GM21529 (cell line): ENCODE data around the gene CPZ.

Experiments
- ATAC-seq: cut with Tn5 transposase; IDR thresholded peaks from one replicate; pipeline ENCODE4 v1.9.1; 2021; ENCODE audit not compliant: unreplicated experiment

The CPZ gene

DNA sequence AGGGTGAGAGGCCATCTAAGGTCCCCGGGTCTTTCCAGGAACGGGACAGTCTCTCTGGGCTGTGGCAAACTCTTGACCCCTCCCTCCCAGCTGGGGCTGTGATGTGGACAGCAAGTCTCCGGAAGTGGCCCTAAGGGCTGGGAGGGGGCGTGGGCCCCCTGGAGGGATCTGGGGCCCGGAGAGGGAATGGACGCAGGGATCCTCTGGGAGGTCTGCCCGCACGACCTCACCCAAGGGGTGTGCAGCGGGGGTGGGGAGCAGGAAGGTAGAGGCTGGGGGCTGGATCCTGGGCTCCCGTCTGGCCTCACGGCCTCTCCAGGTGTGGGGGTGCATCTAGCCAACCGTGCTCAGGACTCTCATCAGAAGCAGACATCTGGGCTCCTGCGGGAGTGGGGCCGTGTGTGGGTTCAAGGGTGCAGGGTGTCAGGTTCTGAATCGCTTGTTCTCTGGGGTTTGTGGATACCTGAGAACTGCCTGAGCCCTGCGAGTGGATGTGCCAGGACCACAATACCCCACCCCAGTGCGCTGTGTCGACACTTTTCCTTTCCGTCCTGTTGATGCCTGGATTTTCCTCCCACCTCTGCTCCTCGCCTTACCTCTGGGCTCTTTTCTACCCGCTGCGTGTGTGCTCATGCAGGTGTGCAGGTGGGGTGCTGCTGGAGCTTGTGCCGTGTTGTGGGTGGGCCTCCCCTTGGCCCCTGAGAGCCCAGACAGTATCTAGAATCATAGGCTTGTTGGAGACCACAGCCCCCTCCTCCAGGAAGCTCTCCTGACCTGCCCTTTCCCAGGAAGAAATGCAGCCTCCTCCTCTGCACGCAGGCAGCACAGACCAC, 915 bp downstream of the CPZ start:
- ATAC-seq, result no peak

GRCh38 chr4:8594097-8595038, 1.8 kb downstream of the CPZ start:
- no peak for ATAC-seq

DNA sequence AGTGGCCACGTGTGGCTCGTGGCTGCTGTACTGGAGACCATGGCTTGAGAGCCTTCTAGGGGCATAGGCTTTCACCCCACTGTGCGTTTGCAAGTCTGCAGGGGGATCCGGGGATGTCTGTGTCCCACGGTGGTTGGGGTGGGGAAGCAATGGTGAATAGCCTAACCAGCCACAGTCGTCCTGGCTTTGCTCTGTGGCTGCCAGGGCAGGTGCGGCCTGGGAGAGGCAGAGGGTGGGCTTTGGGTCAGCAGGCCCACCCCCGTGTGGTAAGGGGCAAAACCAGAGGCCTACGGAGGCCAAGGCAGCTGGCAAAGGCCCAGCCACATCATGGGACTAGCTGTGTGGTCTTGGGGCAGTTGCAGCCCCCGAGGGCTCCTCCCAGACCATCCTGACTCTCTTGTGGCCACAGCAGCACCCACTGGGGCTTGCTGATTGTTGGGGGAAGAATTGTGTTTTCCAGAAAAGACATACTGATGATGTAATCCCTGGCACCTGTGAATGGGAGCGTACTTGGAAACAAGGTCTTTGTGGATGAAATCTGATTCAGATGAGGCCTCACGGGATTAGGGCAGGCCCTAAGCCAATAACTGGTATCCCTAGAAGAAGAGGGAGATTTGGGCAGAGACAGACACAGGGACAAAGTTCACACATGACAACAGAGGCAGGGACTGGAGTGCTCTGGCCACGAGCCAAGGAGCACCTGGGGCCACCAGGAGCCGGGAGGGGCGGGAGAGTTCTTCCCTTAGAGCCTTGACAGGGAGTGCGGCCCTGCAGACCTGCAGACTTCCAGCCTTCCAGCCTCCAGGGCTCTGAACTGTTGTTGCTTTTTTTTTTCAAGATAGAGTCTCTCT, 2.9 kb downstream of the CPZ start:
- ATAC-seq, result no peak

- ATAC-seq, result no peak
Measured at GRCh38 chr4:8596891-8597290, 4.3 kb downstream of the CPZ start.

- ATAC-seq, result no peak
Measured at GRCh38 chr4:8597319-8597718, 4.8 kb downstream of the CPZ start.

DNA sequence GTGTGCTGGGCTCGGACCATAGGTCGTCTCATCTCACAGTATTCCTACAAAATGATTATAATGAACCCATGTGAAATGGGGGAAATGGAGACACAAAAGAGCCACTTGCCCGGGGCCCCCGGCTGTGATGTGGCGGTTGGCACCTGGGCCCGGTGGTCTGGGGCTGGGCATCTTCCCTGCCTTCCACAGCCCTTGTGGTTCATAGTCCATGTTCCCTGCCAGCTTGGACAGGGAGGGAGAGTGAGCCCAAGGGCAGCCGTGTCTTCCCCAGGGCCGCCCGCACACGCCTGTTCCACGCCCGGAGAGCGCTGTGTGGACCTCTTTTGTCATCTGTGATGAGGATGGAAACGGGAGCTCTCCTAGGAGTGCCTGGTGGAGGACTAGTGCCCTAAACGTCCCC, 5.2 kb downstream of the CPZ start:
- no peak for ATAC-seq

- ATAC-seq, result no peak
Measured at GRCh38 chr4:8598391-8599090, 6.0 kb downstream of the CPZ start.

GRCh38 chr4:8599091-8599460, 6.5 kb downstream of the CPZ start:
- ATAC-seq, result no peak

DNA sequence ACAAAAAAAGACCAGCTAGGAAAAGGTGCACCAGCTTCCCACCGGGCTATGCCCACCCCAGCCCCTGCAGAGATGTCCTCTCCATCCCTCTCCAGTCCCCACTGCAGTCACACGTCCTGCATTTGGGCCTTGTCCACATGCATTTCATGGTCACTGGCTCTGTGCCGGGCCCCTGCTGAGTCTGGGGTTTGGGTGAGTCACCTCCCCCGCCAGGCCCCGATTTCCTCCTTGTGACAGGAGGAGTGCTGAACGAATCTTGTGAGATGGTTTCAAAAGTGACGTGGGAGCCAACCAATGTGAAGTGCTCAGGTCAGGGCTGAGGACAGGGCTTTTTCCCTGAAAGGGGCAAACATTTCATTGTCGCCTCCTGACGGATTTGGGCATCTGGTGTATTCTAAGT, 7.1 kb downstream of the CPZ start:
- no peak for ATAC-seq

DNA sequence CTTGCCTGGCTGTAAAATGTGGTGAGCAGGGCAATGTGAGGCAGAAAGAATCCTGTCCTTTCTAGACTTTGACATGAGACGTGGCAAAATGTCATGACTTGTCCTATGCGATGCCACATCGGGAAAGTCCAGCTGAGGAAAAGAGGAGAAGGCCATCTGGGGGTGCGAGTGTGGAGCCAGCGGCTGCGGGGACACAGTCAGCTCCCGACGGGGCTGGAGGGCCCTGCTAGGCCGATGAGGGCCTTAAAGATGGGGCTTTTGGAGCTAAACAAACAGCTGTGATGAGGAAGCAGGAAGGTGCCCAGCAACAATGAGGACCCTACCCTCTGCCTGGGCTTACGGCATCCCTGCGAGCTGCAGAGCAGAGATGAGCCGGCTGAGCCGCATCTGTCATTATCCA, 7.7 kb downstream of the CPZ start:
- no peak for ATAC-seq

DNA sequence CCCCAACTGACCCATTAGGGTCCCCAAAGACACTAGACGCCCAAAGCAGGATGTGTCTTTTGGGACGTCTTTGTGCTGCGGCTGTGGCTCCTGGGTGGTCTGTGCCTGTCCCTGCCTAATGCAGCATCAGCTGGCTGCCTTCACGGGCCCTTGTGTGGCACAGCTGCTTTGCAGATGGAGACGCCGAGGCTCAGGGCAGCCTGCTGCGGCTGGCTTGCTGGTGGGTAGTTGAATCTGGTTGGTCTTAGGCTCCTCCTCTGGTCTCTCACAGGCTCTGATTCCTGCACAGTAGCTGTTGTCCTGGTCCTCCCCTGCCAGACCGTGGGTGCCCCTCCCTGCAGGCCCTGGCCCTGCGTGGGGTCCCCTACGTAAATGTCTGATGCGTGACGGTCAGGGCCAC, 8.1 kb downstream of the CPZ start:
- ATAC-seq, result no peak

GRCh38 chr4:8601086-8601485, 8.5 kb downstream of the CPZ start:
- no peak for ATAC-seq

GRCh38 chr4:8601556-8601955, 9.0 kb downstream of the CPZ start:
- no peak for ATAC-seq

DNA sequence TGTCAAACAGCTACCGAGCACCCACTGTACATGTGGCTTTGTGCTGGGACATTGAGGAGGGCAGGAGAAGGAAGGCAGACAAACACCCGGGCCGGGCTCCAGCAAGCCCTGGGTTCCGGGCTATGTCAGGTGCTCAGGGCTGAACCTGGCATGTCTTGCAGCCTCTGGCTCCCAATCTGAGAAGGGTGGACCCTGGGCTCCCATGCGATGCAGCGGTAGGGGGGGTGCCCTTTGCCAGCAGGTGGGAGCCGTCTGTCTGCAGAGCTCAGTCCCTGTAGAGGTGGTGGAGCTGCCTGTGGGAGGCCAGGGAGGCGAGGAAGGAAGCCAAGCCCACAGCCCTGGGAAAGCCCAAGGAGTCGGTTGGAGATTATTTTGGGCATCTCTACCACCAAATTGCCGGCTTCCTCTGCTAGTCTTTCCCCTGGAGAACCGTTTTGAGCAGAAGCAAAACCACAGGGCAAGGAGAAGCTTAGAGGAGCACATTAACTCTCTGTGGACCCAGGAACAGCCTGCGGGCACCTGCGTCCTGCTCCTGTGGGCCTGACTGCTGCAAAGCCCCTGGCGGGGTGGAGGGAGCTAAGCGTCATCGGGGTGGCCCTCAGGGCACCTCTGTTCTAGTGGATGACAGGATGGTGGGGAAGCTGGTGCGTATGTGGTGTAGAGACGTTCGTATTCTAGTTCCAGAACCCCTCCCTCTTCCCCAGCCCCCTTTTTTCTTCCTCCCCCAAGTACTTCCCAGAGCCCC, 10.3 kb downstream of the CPZ start:
- ATAC-seq, result no peak

- no peak for ATAC-seq
Measured at GRCh38 chr4:8603931-8604330, 11.4 kb downstream of the CPZ start.

DNA sequence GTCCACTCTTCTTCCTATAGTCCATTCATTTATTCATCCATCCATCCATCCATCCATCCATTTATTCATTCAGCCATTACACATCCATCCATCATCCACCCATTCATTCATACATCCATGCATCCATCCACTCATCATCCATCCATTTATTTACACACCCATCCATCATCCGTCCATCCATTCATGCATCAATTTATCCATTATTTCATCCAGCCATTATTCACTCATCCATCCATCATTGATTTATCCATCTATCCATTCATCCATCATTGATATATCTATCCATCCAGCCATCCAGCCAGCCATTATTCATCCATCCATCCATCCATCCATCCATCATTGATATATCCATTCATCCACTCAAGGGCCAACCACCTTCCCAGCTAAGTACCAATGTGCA, 12.7 kb downstream of the CPZ start:
- no peak for ATAC-seq

DNA sequence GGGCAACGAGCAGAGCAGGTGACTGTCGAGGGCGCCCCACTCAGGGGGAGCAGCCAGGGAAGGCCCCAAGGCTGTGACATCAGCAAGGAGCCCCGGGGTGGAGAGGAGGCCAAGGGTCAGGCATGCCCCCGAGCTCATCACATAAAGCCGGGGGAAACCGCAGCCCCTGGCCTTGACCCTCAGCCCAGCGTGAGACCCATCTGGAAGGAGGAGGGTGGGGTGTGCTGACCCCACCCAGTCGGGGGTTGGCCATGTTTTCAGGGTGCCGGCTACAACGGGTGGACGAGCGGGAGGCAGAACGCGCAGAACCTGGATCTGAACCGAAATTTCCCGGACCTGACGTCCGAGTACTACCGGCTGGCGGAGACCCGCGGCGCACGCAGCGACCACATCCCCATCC, 13.9 kb downstream of the CPZ start:
- no peak for ATAC-seq

DNA sequence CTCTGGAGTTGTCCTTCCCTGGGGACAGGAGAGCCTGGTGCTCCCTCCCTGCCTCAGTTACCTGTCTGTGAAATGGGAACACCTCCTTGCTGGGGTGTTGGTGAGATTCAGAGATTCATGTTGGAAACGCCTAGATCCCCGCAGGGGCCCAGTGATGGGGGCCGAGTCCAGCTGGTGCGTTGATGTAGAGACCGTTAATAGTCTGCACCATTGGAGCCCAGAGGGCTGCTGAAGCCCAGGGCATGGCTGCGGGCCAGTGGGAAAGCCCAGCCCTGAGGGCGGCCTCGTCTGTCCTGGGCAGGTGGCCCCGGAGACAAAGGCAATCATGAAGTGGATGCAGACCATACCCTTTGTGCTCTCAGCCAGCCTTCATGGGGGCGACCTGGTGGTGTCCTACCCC, 14.4 kb downstream of the CPZ start:
- ATAC-seq, result no peak

- ATAC-seq, result peak; percentile 43
Measured at GRCh38 chr4:8607603-8608481, 15.3 kb downstream of the CPZ start.
